GM12865 (cell line): Measurements from ENCODE around the gene POMT1.
"Not testable (repeated sequence)": the region's sequence is repeated elsewhere in the genome, so short reads cannot be mapped to it uniquely, and the experiment has no call there.

Experiments
- DNase-seq: peaks from one replicate; pipeline ENCODE4 v3.0.0; 2010; ENCODE audit warnings: low read depth
- H3K4me3 ChIP-seq: 2 replicates; pipeline ENCODE4 v1.5.1; 2011; ENCODE audit warnings: mild to moderate bottlenecking, low read depth, low read length, control low read depth
- CTCF ChIP-seq: IDR thresholded peaks from 2 replicates; pipeline ENCODE4 v1.5.1; 2011; ENCODE audit warnings: low read length, control low read depth, low read depth, inconsistent platforms; ENCODE audit not compliant: insufficient read depth; ENCODE audit errors: missing control alignments

The POMT1 gene

GRCh38 chr9:131543141-131543540 is 40.4 kb downstream of the POMT1 start:
- H3K4me3 ChIP-seq: no peak overlapping the region
- no peak for DNase-seq
- TF ChIP-seq CTCF: no peak

DNA sequence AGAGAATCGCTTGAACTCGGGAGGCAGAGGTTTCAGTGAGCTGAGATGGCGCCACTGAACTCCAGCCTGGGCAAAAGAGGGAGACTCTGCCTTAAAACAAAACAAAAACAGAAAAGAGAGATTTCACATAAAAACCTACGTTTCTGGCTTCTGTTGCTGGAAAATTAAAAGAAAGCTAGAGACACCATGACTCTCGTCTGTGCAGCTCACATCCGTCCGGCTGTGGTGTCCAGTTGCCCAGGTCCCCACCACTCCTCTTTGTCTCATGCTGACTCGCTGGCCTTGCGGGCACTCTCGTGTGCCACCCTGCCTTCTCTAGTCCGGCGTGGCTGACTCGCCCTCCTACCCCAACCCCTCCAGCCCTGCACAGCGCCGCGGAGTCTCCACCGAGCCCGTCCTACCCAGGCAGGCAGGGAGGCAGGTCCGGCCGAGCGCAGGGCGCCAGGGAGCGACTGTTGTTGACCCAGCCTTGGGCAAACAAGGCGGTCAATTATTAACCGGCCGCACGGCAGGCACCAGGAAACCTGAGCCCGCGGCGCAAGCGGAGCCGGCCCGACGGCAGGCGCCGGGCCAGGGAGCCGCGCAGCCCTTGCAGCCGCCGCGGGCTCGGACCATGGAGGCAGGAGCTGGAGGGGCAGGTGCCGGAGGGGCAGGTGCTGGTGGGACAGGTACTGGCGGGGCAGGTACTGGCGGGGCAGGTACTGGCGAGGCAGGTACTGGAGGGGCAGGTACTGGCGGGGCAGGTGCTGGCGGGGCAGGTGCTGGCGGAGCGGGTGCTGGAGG is 42.5 kb downstream of the POMT1 start, which contains the start of gene PRRT1B:
PRRT1B (plus strand) TSS at position 521 of the 783 bp plus-strand sequence; CDS start at position 614, 93 bp downstream.
- no peak for DNase-seq
- no peak within 1 kb of the TSS for H3K4me3 ChIP-seq
- TF ChIP-seq CTCF: no peak

DNA sequence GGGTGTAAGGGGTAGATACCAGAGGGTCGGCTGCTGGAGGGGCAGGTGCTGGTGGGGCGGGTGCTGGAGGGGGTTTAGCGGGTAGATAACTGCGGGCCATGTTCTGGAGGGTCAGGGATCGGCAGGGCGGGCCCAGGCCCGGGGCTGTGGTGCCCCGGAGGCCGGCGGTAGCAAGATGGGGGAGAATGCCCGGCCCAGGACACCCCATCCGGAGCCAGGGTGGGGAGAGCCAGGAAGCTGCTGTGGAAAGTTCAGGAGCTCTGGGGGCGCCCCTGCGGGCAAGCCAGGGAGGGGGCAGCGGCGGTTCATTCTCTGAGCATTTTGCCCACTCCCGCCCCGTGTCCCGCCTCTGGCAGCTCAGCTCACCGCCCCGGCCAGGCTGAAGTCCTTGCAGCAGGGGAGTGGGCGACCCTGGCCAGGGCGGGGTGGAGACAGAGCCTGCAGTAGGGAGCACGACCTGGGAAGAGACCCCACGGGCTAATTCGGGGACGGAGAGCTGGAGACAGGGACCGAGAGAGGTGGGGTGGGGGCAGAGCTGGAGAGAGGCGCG is 43.1 kb downstream of the POMT1 start:
- no peak for DNase-seq
- no peak for TF ChIP-seq CTCF
- H3K4me3 ChIP-seq: no peak overlapping the region

- no peak for TF ChIP-seq CTCF
- no peak for DNase-seq
- H3K4me3 ChIP-seq: no peak overlapping the region
Measured at GRCh38 chr9:131546336-131547084, 43.8 kb downstream of the POMT1 start.

DNA sequence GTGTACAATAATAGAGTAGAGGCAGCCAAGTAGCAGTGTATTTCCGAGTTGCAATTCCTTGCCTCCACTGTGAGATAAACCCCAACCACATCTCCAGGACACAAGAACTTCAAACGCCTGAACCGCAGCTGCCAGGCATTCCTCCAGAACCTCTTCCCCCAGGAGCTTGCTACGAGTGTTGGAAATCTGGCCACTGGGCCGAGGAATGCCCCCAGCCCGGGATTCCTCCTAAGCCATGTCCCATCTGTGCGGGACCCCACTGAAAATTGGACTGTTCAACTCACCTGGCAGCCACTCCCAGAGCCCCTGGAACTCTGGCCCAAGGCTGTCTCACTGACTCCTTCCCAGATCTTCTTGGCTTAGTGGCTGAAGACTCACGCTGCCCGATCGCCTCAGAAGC is 46.5 kb downstream of the POMT1 start:
- not testable (repeated sequence) for H3K4me3 ChIP-seq, DNase-seq

DNA sequence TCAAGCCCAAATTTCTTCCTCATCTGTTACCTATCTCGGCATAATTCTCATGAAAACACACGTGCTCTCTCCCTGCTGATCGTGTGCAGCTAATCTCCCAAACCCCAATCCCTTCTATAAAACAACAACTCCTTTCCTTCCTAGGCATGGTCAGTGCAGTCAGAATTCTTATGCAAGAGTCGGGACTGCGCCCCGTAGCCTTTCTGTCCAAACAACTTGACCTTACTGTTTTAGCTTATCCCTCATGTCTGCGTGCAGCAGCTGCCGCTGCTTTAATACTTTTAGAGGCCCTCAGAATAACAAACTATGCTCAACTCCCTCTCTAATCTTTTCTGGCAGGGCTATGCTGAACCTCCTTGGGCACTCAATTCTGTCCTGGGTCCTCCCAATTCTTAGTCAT is 47.7 kb downstream of the POMT1 start:
- H3K4me3 ChIP-seq, DNase-seq: not testable (repeated sequence)

- no peak for DNase-seq
- TF ChIP-seq CTCF: no peak
- H3K4me3 ChIP-seq: no peak overlapping the region
Measured at GRCh38 chr9:131552030-131552429, 49.3 kb downstream of the POMT1 start.
